CD4-positive, alpha-beta T cell (primary cell): Measurements from ENCODE around the gene SART1. TPM values are rescaled to one million over a fixed set of nuclear protein-coding genes. Genes with fewer than 3 reads are reported as not detected.

Source experiments
- ATAC-seq: fragments of 200-7000 bp; cut with Tn5 transposase; one replicate; pipeline ENCODE4 v1.10.0; 2022; ENCODE audit warnings: mild to moderate bottlenecking; ENCODE audit not compliant: poor library complexity
- CTCF ChIA-PET: fragments of 350-600 bp; sonication (Branson Sonifier 250); formaldehyde crosslinking; loops from one replicate; lab custom pipeline; 2021; ENCODE audit warnings: antibody characterized with exemption, inconsistent platforms; lab: Charles Lee
- POLR2A ChIA-PET: fragments of 350-600 bp; sonication (Branson Sonifier 250); formaldehyde crosslinking; loops from one replicate; lab custom pipeline; 2021; ENCODE audit warnings: antibody characterized with exemption, inconsistent platforms; lab: Charles Lee
- DNase-seq, 14 experiments: peaks; one replicate each; pipeline ENCODE4 v3.0.0-alpha.2; 2013 to 2020; ENCODE audit warnings: mixed read lengths in 2 of 14
- H3K27ac ChIP-seq, 2 donors: one replicate each; pipeline versions ENCODE4 v1.5.1 to v1.7.0; 2013; ENCODE audit warnings: low read length in 2 of 2, low read depth in 1 of 2, mild to moderate bottlenecking in 1 of 2
- H3K27me3 ChIP-seq, 2 experiments: 1 replicate in 1 of 2; 2 replicates in 1 of 2; pipeline versions ENCODE4 v1.6.1 to v1.7.0; 2013; ENCODE audit warnings: low read length in 2 of 2, control low read depth in 1 of 2, mild to moderate bottlenecking in 1 of 2, moderate library complexity in 1 of 2; ENCODE audit not compliant: insufficient read depth in 2 of 2, control insufficient read depth in 1 of 2
- H3K36me3 ChIP-seq: one replicate; pipeline ENCODE4 v1.6.1; 2013; ENCODE audit warnings: low read length, control low read depth; ENCODE audit not compliant: insufficient read depth
- H3K4me1 ChIP-seq: one replicate; pipeline ENCODE4 v1.6.1; 2013; ENCODE audit warnings: low read length, control low read depth; ENCODE audit not compliant: insufficient read depth
- H3K4me3 ChIP-seq: one replicate; pipeline ENCODE4 v1.5.1; 2013; ENCODE audit warnings: mild to moderate bottlenecking, low read length, moderate library complexity
- H3K9me3 ChIP-seq, 2 experiments: 1 replicate in 1 of 2; 2 replicates in 1 of 2; pipeline versions ENCODE4 v1.6.1 to v1.7.0; 2013; ENCODE audit warnings: low read length in 2 of 2, mild to moderate bottlenecking in 2 of 2, control low read depth in 1 of 2, moderate library complexity in 1 of 2; ENCODE audit not compliant: control insufficient read depth in 1 of 2, insufficient read depth in 1 of 2
- H3K27ac Mint-ChIP-seq: one replicate; pipeline ENCODE4 v1.8.0; 2020; ENCODE audit warnings: mixed read lengths
- H3K27me3 Mint-ChIP-seq: one replicate; pipeline ENCODE4 v1.8.0; 2021; ENCODE audit warnings: mixed read lengths
- H3K36me3 Mint-ChIP-seq: one replicate; pipeline ENCODE4 v1.8.0; 2021; ENCODE audit warnings: low read depth, mixed read lengths
- H3K4me1 Mint-ChIP-seq: one replicate; pipeline ENCODE4 v1.8.0; 2021; ENCODE audit warnings: low read depth, mixed read lengths
- H3K4me3 Mint-ChIP-seq: one replicate; pipeline ENCODE4 v1.8.0; 2020; ENCODE audit warnings: mild to moderate bottlenecking, mixed read lengths
- H3K9me3 Mint-ChIP-seq: one replicate; pipeline ENCODE4 v1.8.0; 2020; ENCODE audit warnings: mixed read lengths
- CTCF ChIP-seq: fragments of 200-600 bp; IDR thresholded peaks from one replicate; pipeline ENCODE4 v1.8.0; 2022; ENCODE audit warnings: antibody characterized with exemption, mild to moderate bottlenecking
- intact Hi-C, 2 experiments: fragments of 100-400 bp; cut with DNase I in 1 of 2; cut with micrococcal nuclease in 1 of 2; formaldehyde crosslinking; loops; one replicate each; pipeline versions ENCODE4 v1.15.1 to v1.9.0; 2023 to 2025; cut with DNase I, micrococcal nuclease
- total RNA-seq, 174 experiments: library from RNA in 2 of 174; stranded (reverse) in 2 of 174; gene quantifications; one replicate each; pipeline ENCODE4 v1.2.3 and lab custom pipeline; 2021 to 2026

Gene SART1
- total RNA-seq, 2 experiments from 2014 or later, result 78.6 to 80.2 TPM

- no peak for TF ChIP-seq CTCF
- H3K4me1 Mint-ChIP-seq, result no peaks in the 10 kb centered on the region
- Histone ChIP-seq H3K9me3 (peaks cover 0 to 5% of the 10 kb centered on the region in 2 experiments), H3K4me3 (no peak overlapping the region), H3K36me3 (no peaks in the 10 kb centered on the region), H3K4me1 (peaks cover 11% of the 10 kb centered on the region), H3K27me3 (peaks cover 23 to 25% of the 10 kb centered on the region in 2 experiments), H3K27ac (no peak overlapping the region)
- DNase-seq (no peak), ATAC-seq (no peak)
- H3K27me3 Mint-ChIP-seq, result peaks cover 23% of the 10 kb centered on the region
- POLR2A ChIA-PET, result no interaction called here
- intact Hi-C loops, result no loop called here
- H3K36me3 Mint-ChIP-seq, result no peaks in the 10 kb centered on the region
- no peaks in the 10 kb centered on the region for H3K9me3 Mint-ChIP-seq
- H3K4me3 Mint-ChIP-seq, result no peak overlapping the region
- CTCF ChIA-PET, result no interaction called here
- no peak overlapping the region for H3K27ac Mint-ChIP-seq
These were observed 52.2 kb downstream of the SART1 start for GRCh38 chr11:66013762-66014100.

GRCh38 chr11:66014804-66015453, 53.4 kb downstream of the SART1 start:
- H3K4me1 ChIP-seq, result peaks cover 11% of the 10 kb centered on the region
- Mint-ChIP-seq H3K27ac (no peak overlapping the region), H3K27me3 (peaks cover 23% of the 10 kb centered on the region), H3K4me3 (no peak overlapping the region), H3K36me3 (no peaks in the 10 kb centered on the region), H3K4me1 (no peaks in the 10 kb centered on the region), H3K9me3 (no peaks in the 10 kb centered on the region)
- no peak overlapping the region for H3K27ac ChIP-seq
- intact Hi-C loops, result no loop called here
- H3K4me3 ChIP-seq, result no peak overlapping the region
- POLR2A ChIA-PET, result no interaction called here
- H3K27me3 ChIP-seq, result peaks cover 23 to 25% of the 10 kb centered on the region in 2 experiments
- CTCF ChIA-PET, result no interaction called here
- H3K36me3 ChIP-seq, result no peaks in the 10 kb centered on the region
- TF ChIP-seq CTCF, result no peak
- H3K9me3 ChIP-seq, result peaks cover 0 to 5% of the 10 kb centered on the region in 2 experiments
- ATAC-seq (no peak), DNase-seq (no peak)

GRCh38 chr11:66015454-66015881, 53.9 kb downstream of the SART1 start:
- Mint-ChIP-seq H3K4me3 (no peak overlapping the region), H3K36me3 (no peaks in the 10 kb centered on the region), H3K4me1 (no peaks in the 10 kb centered on the region), H3K27ac (no peak overlapping the region), H3K27me3 (peaks cover 20% of the 10 kb centered on the region), H3K9me3 (no peaks in the 10 kb centered on the region)
- Histone ChIP-seq H3K27ac (no peak overlapping the region), H3K4me3 (no peak overlapping the region), H3K9me3 (peaks cover 0 to 5% of the 10 kb centered on the region in 2 experiments), H3K27me3 (peaks cover 23 to 25% of the 10 kb centered on the region in 2 experiments), H3K36me3 (no peaks in the 10 kb centered on the region), H3K4me1 (peaks cover 11% of the 10 kb centered on the region)
- intact Hi-C loops, result no loop called here
- DNase-seq, result no peak
- no peak for ATAC-seq
- no peak for TF ChIP-seq CTCF
- ChIA-PET POLR2A (no interaction called here), CTCF (no interaction called here)
